OCI-M2 (cell line): ENCODE results near the gene TNFRSF18.

Source experiments
- DNase-seq: peaks from one replicate; lab custom pipeline; 2025; ENCODE audit not compliant: unreplicated experiment; lab: John Stamatoyannopoulos, UW

The TNFRSF18 gene

GRCh38 chr1:1167398-1167821 is 39.0 kb downstream of the TNFRSF18 start:
- DNase-seq: no peak

GRCh38 chr1:1166642-1167397 is 39.6 kb downstream of the TNFRSF18 start:
- no peak for DNase-seq

- no peak for DNase-seq
Observed at GRCh38 chr1:1165900-1166421, 40.4 kb downstream of the TNFRSF18 start.

GRCh38 chr1:1165485-1165884 is 40.9 kb downstream of the TNFRSF18 start:
- DNase-seq: no peak

- DNase-seq: no peak
Observed at GRCh38 chr1:1164701-1165451, 41.5 kb downstream of the TNFRSF18 start.

- DNase-seq: no peak
Observed at GRCh38 chr1:1164361-1164700, 42.1 kb downstream of the TNFRSF18 start.

GRCh38 chr1:1163538-1164070 is 42.8 kb downstream of the TNFRSF18 start:
- no peak for DNase-seq

- no peak for DNase-seq
Observed at GRCh38 chr1:1162597-1163537, 43.5 kb downstream of the TNFRSF18 start.

- DNase-seq: no peak
Observed at GRCh38 chr1:1161683-1162079, 44.7 kb downstream of the TNFRSF18 start.

GRCh38 chr1:1161078-1161682 is 45.2 kb downstream of the TNFRSF18 start:
- DNase-seq: no peak

- DNase-seq: no peak
Observed at GRCh38 chr1:1160281-1160930, 46.0 kb downstream of the TNFRSF18 start.

GRCh38 chr1:1157914-1158710 is 48.3 kb downstream of the TNFRSF18 start:
- DNase-seq: no peak

- DNase-seq: no peak
Observed at GRCh38 chr1:1157426-1157913, 48.9 kb downstream of the TNFRSF18 start.

GRCh38 chr1:1157033-1157365 is 49.4 kb downstream of the TNFRSF18 start:
- DNase-seq: no peak

GRCh38 chr1:1156140-1157032 is 50.0 kb downstream of the TNFRSF18 start:
- no peak for DNase-seq

GRCh38 chr1:1155258-1155657 is 51.1 kb downstream of the TNFRSF18 start:
- DNase-seq: no peak

- DNase-seq: no peak
Observed at GRCh38 chr1:1153874-1154273, 52.5 kb downstream of the TNFRSF18 start.
